ENCODE results near the gene GPHA2. TPM values are rescaled to one million over a fixed set of nuclear protein-coding genes. Genes with fewer than 3 reads are reported as not detected.

Gene GPHA2
- total RNA-seq, 4 donors from 2014 or later, result not detected

DNA sequence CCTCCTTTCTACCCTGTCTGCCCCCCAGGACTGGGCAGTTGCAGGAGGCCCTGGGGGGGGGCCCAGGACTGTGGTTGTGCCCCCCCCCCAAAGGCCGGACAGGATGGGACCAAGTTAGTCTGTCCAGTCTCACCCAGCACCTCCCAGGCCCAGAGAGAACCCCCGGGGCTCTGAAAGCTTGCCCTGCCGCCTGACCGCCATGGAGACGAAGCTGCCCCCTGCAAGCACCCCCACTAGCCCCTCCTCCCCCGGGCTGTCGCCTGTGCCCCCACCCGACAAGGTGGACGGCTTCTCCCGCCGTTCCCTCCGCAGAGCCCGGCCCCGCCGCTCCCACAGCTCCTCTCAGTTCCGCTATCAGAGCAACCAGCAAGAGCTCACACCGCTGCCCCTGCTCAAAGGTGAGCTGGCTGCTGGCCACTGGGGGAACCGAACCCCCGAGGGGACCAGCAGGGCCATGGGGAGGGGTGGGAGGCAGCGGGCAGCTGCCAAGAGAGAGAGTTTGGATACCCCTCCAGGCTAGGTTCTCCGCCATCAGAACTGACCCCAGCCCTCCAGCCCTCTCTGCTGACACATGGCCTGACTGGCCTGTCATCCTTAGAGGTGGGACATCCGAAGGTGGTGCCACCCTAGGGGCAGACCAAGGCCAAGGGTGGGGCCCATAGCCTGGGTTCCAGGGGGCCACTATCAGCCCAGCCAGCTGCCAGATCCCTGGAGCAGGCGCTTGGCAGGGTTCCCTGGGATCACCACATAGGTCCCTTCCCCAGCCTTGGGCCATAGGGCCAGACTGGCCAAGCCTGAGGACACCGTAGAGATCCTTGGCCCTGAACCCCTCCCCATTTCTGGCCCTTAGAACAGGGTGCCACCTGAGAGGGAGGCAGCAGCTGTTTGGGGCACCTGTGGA, 9.9 kb downstream of the GPHA2 start:
- H3K4me3 ChIP-seq, result peak overlapping the region; percentile 85 to 100 (median 90)
- WGBS, result 54% methylated on average over 20 of the region's 24 CpGs
- H3K36me3 ChIP-seq, result peaks cover 22 to 43% (median 42%) of the 10 kb centered on the region in 4 donors
- no peak for TF ChIP-seq POLR2AphosphoS5 (IDR thresholded peaks at IDR 0.05)
- TF ChIP-seq POLR2A (IDR thresholded peaks at IDR 0.05; ENCODE audit: low read depth), result no peak
- TF ChIP-seq, protein P1, sequence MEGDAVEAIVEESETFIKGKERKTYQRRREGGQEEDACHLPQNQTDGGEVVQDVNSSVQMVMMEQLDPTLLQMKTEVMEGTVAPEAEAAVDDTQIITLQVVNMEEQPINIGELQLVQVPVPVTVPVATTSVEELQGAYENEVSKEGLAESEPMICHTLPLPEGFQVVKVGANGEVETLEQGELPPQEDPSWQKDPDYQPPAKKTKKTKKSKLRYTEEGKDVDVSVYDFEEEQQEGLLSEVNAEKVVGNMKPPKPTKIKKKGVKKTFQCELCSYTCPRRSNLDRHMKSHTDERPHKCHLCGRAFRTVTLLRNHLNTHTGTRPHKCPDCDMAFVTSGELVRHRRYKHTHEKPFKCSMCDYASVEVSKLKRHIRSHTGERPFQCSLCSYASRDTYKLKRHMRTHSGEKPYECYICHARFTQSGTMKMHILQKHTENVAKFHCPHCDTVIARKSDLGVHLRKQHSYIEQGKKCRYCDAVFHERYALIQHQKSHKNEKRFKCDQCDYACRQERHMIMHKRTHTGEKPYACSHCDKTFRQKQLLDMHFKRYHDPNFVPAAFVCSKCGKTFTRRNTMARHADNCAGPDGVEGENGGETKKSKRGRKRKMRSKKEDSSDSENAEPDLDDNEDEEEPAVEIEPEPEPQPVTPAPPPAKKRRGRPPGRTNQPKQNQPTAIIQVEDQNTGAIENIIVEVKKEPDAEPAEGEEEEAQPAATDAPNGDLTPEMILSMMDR (IDR thresholded peaks at IDR 0.05), result no peak
- no peak for TF ChIP-seq EP300 (IDR thresholded peaks at IDR 0.05)
- H3K27me3 ChIP-seq, result no peaks in the 10 kb centered on the region
- no peaks in the 10 kb centered on the region for H3K9me3 ChIP-seq
- H3K4me1 ChIP-seq, result peaks cover 24 to 30% (median 28%) of the 10 kb centered on the region in 4 donors
- no peak for DNase-seq (ENCODE audit: extremely low spot score)
- H3K27ac ChIP-seq (replicated peaks in 1 of 4), result peak overlapping the region in 3 of 4 donors; percentile 97 to 99 (median 97)
- intact Hi-C loops (cut with DNase I), result no loop called here

GRCh38 chr11:64924910-64925284, 10.8 kb downstream of the GPHA2 start:
- 2% methylated on average over 24 of the region's 24 CpGs for WGBS
- Histone ChIP-seq H3K36me3 (peaks cover 13 to 34% (median 33%) of the 10 kb centered on the region in 4 donors), H3K4me3 (peak overlapping the region; percentile 85 to 100 (median 90)), H3K4me1 (peaks cover 24 to 30% (median 28%) of the 10 kb centered on the region in 4 donors), H3K27ac (replicated peaks in 1 of 4) (peak overlapping the region; percentile 96 to 99 (median 97)), H3K9me3 (no peaks in the 10 kb centered on the region), H3K27me3 (no peaks in the 10 kb centered on the region)
- intact Hi-C loops (cut with DNase I), result loop anchor here (5.0 kb wide), 1 partner anchor 192 kb away; the partner anchor contains the start of gene ZNHIT2
- no peak for TF ChIP-seq POLR2AphosphoS5 (IDR thresholded peaks at IDR 0.05)
- TF ChIP-seq, protein P1 (IDR thresholded peaks at IDR 0.05), result no peak
- no peak for TF ChIP-seq POLR2A (IDR thresholded peaks at IDR 0.05; ENCODE audit: low read depth)
- no peak for TF ChIP-seq EP300 (IDR thresholded peaks at IDR 0.05)
- DNase-seq (ENCODE audit: extremely low spot score), result no peak

DNA sequence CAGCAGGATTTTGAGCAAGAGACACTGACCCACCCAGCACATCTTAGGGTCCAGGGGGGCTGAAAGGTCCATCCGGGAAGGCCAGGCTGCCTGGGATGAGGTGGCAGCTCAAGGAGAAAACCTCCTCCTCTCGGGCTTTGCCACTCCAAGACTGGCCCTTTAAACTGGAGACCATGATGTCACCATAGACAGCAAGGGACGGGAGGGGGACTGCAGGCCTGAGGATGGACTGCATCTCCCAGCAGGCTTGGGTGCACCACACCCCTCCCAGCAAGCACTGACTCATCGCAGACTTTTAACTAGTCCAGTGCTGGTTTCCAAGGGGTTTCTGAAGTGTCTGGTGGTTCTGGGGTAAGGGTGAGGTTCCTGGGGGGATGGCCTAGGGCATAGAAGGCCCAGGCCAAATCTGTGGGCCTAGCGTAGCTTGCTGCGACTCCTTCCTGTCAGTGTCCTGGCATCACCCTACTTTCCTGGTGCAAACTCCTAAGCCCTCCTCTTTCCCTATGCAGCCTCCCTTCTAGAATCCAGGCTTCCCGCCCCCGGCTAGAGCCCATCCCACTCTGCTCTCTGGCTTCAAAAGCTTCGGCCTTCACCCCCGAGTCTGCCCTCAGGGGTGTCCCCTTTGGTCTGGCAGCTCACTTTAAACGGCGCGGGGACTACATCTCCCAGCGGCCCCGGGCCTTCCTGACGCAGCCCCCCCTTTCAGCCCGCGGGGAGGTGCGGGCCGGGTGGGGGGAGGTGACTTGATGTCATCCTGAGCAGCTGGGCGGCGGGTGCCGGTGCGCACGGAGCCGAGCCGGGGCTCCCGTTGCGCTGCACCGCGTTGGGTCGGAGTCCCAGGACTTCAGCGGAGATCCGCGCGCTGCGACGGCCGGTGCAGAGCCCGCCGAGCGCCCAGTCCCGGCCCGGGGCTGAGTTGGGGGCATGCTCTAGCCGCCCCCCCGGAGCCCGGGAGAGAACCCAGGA, 11.5 kb downstream of the GPHA2 start, which contains the start of gene PPP2R5B:
Gene PPP2R5B (plus strand): TSS at position 746 of the 966 bp plus-strand sequence. CDS start 1,046 bp downstream, outside the sequence.
- peak; percentile 98 for DNase-seq (ENCODE audit: extremely low spot score)
- 0% methylated on average over 5 of the region's 47 CpGs for WGBS
- peak; percentile 95 to 96 for TF ChIP-seq POLR2AphosphoS5 (IDR thresholded peaks at IDR 0.05)
- peak; percentile 73 for TF ChIP-seq POLR2A (IDR thresholded peaks at IDR 0.05; ENCODE audit: low read depth)
- TF ChIP-seq, protein P1 (IDR thresholded peaks at IDR 0.05), result peak in 1 of 3 experiments; percentile 22
- no peak for TF ChIP-seq EP300 (IDR thresholded peaks at IDR 0.05)
- H3K27ac ChIP-seq (replicated peaks in 1 of 4), result peak within 1 kb of the TSS; percentile 96 to 99 (median 97)
- H3K36me3 ChIP-seq, result peaks cover 6 to 28% (median 26%) of the 10 kb centered on the region in 4 donors
- H3K9me3 ChIP-seq, result no peaks in the 10 kb centered on the region
- H3K4me1 ChIP-seq, result peaks cover 26 to 30% (median 29%) of the 10 kb centered on the region in 4 donors
- intact Hi-C loops (cut with DNase I), result loop anchor here (5.0 kb wide), 1 partner anchor 193 kb away; the partner anchor contains the start of gene ZNHIT2
- H3K4me3 ChIP-seq, result peak within 1 kb of the TSS; percentile 85 to 100 (median 90)
- no peaks in the 10 kb centered on the region for H3K27me3 ChIP-seq

GRCh38 chr11:64923151-64923661, 12.5 kb downstream of the GPHA2 start:
- DNase-seq (ENCODE audit: extremely low spot score), result no peak
- Histone ChIP-seq H3K4me1 (peaks cover 30 to 36% (median 36%) of the 10 kb centered on the region in 4 donors), H3K4me3 (peak overlapping the region in 2 of 4 donors; percentile 85 to 100), H3K36me3 (peaks cover 0 to 18% (median 17%) of the 10 kb centered on the region in 4 donors), H3K27ac (replicated peaks in 1 of 4) (peak overlapping the region; percentile 96 to 99 (median 97)), H3K9me3 (no peaks in the 10 kb centered on the region), H3K27me3 (no peaks in the 10 kb centered on the region)
- WGBS, result 90% methylated on average over 7 of the region's 11 CpGs
- intact Hi-C loops (cut with DNase I), result loop anchor here (5.0 kb wide), 1 partner anchor 194 kb away; the partner anchor contains the start of gene ZNHIT2
- no peak for TF ChIP-seq EP300 (IDR thresholded peaks at IDR 0.05)
- TF ChIP-seq, protein P1 (IDR thresholded peaks at IDR 0.05), result no peak
- no peak for TF ChIP-seq POLR2AphosphoS5 (IDR thresholded peaks at IDR 0.05)
- no peak for TF ChIP-seq POLR2A (IDR thresholded peaks at IDR 0.05; ENCODE audit: low read depth)

Data from esophagus muscularis mucosa (tissue), 4 donors.